ENCODE data around the gene C2orf74. TPM values are rescaled to one million over a fixed set of nuclear protein-coding genes. Genes with fewer than 3 reads are reported as not detected.
"Not testable (repeated sequence)": the region's sequence is repeated elsewhere in the genome, so short reads cannot be mapped to it uniquely, and the experiment has no call there.

Gene C2orf74
- polyA plus RNA-seq, 6 donors from 2014 or later: 26.0 to 50.0 (median 41.7) TPM

- Mint-ChIP-seq H3K27ac (no peak overlapping the region), H3K27me3 (no peaks in the 10 kb centered on the region), H3K4me1 (peaks cover 10 to 23% (median 17%) of the 10 kb centered on the region in 3 donors), H3K9me3 (no peaks in the 10 kb centered on the region), H3K36me3 (peaks cover 5 to 7% of the 10 kb centered on the region in 2 donors), H3K4me3 (no peak overlapping the region)
- DNase-seq: no peak
- no peak for ATAC-seq (ENCODE audit: low read depth in 2 of 2)
These were observed 12.9 kb upstream of the C2orf74 start for GRCh38 chr2:61149074-61149473.

GRCh38 chr2:61151436-61151835, 10.6 kb upstream of the C2orf74 start:
- Mint-ChIP-seq H3K27ac (peak overlapping the region in 1 of 6 donors; percentile 66), H3K4me1 (peaks cover 5 to 13% (median 12%) of the 10 kb centered on the region in 3 donors), H3K9me3 (no peaks in the 10 kb centered on the region), H3K27me3 (no peaks in the 10 kb centered on the region), H3K4me3 (no peak overlapping the region), H3K36me3 (peaks cover 5 to 7% of the 10 kb centered on the region in 2 donors)
- no peak for DNase-seq
- no peak for ATAC-seq (ENCODE audit: low read depth in 2 of 2)

- peaks cover 20 to 25% of the 10 kb centered on the region in 2 donors for H3K36me3 Mint-ChIP-seq
- H3K4me3 Mint-ChIP-seq: peak overlapping the region in 1 of 8 donors; percentile 22
- H3K9me3 Mint-ChIP-seq: peaks cover 0 to 10% (median 5%) of the 10 kb centered on the region in 7 donors
- DNase-seq: no peak
- ATAC-seq (ENCODE audit: low read depth in 2 of 2): no peak
- no peaks in the 10 kb centered on the region for H3K27me3 Mint-ChIP-seq
- H3K4me1 Mint-ChIP-seq: peaks cover 13 to 24% (median 21%) of the 10 kb centered on the region in 3 donors
- H3K27ac Mint-ChIP-seq: peak overlapping the region in 2 of 6 donors; percentile 44 to 53
These were observed 4.5 kb upstream of the C2orf74 start for GRCh38 chr2:61157371-61158003.

GRCh38 chr2:61158356-61158955, 3.5 kb upstream of the C2orf74 start:
- H3K27ac Mint-ChIP-seq: peak overlapping the region in 4 of 6 donors; percentile 2 to 85 (median 49)
- peaks cover 13 to 24% (median 21%) of the 10 kb centered on the region in 3 donors for H3K4me1 Mint-ChIP-seq
- peak overlapping the region in 2 of 8 donors; percentile 32 to 45 for H3K4me3 Mint-ChIP-seq
- ATAC-seq (ENCODE audit: low read depth in 2 of 2) (no peak), DNase-seq (no peak)
- peaks cover 27 to 34% of the 10 kb centered on the region in 2 donors for H3K36me3 Mint-ChIP-seq
- H3K27me3 Mint-ChIP-seq: no peaks in the 10 kb centered on the region
- peaks cover 0 to 10% (median 5%) of the 10 kb centered on the region in 7 donors for H3K9me3 Mint-ChIP-seq

GRCh38 chr2:61162721-61163120, 733 bp downstream of the C2orf74 start:
- ATAC-seq (ENCODE audit: low read depth in 2 of 2) (no peak), DNase-seq (no peak)
- no peak overlapping the region for H3K27ac Mint-ChIP-seq
- no peak overlapping the region for H3K4me3 Mint-ChIP-seq
- peaks cover 0 to 10% (median 5%) of the 10 kb centered on the region in 7 donors for H3K9me3 Mint-ChIP-seq
- peaks cover 13 to 21% (median 14%) of the 10 kb centered on the region in 3 donors for H3K4me1 Mint-ChIP-seq
- H3K27me3 Mint-ChIP-seq: no peaks in the 10 kb centered on the region
- peaks cover 48 to 52% of the 10 kb centered on the region in 2 donors for H3K36me3 Mint-ChIP-seq

- not testable (repeated sequence) for H3K4me1 Mint-ChIP-seq; ATAC-seq (ENCODE audit: low read depth in 2 of 2); H3K9me3 Mint-ChIP-seq; H3K27ac Mint-ChIP-seq; H3K4me3 Mint-ChIP-seq; H3K27me3 Mint-ChIP-seq; DNase-seq
- peaks cover 38 to 41% of the 10 kb centered on the region in 2 donors for H3K36me3 Mint-ChIP-seq
These were observed 3.1 kb downstream of the C2orf74 start for GRCh38 chr2:61165082-61165481.

GRCh38 chr2:61165946-61166345, 4.0 kb downstream of the C2orf74 start:
- H3K9me3 Mint-ChIP-seq: no peaks in the 10 kb centered on the region
- peaks cover 36 to 38% of the 10 kb centered on the region in 2 donors for H3K36me3 Mint-ChIP-seq

GRCh38 chr2:61167579-61167978, 5.6 kb downstream of the C2orf74 start:
- H3K4me3 Mint-ChIP-seq: no peak overlapping the region
- H3K4me1 Mint-ChIP-seq: peaks cover 0 to 7% (median 0%) of the 10 kb centered on the region in 3 donors
- no peaks in the 10 kb centered on the region for H3K27me3 Mint-ChIP-seq
- DNase-seq (no peak), ATAC-seq (ENCODE audit: low read depth in 2 of 2) (no peak)
- peaks cover 27 to 33% of the 10 kb centered on the region in 2 donors for H3K36me3 Mint-ChIP-seq
- H3K9me3 Mint-ChIP-seq: no peaks in the 10 kb centered on the region
- peak overlapping the region in 1 of 6 donors; percentile 0 for H3K27ac Mint-ChIP-seq

More at GRCh38 chr2:61165946-61166345, 4.0 kb downstream of the C2orf74 start:
- peaks cover 3 to 7% (median 4%) of the 10 kb centered on the region in 3 donors for H3K4me1 Mint-ChIP-seq
- no peak overlapping the region for H3K27ac Mint-ChIP-seq
- H3K27me3 Mint-ChIP-seq: no peaks in the 10 kb centered on the region
- no peak for DNase-seq
- H3K4me3 Mint-ChIP-seq: no peak overlapping the region
- no peak for ATAC-seq (ENCODE audit: low read depth in 2 of 2)

GRCh38 chr2:61172671-61173070, 10.7 kb downstream of the C2orf74 start:
- H3K27ac Mint-ChIP-seq: peak overlapping the region in 3 of 6 donors; percentile 51 to 71 (median 64)
- peaks cover 8 to 15% (median 10%) of the 10 kb centered on the region in 3 donors for H3K4me1 Mint-ChIP-seq
- peak overlapping the region in 1 of 8 donors; percentile 41 for H3K4me3 Mint-ChIP-seq
- no peak for ATAC-seq (ENCODE audit: low read depth in 2 of 2)
- no peaks in the 10 kb centered on the region for H3K9me3 Mint-ChIP-seq
- H3K27me3 Mint-ChIP-seq: no peaks in the 10 kb centered on the region
- peaks cover 0 to 1% of the 10 kb centered on the region in 2 donors for H3K36me3 Mint-ChIP-seq
- no peak for DNase-seq

- Mint-ChIP-seq H3K4me3 (peak overlapping the region in 1 of 8 donors; percentile 41), H3K9me3 (no peaks in the 10 kb centered on the region), H3K27ac (no peak overlapping the region), H3K4me1 (peaks cover 8 to 16% (median 15%) of the 10 kb centered on the region in 3 donors), H3K27me3 (no peaks in the 10 kb centered on the region), H3K36me3 (no peaks in the 10 kb centered on the region)
- ATAC-seq (ENCODE audit: low read depth in 2 of 2) (no peak), DNase-seq (no peak)
These were observed 11.1 kb downstream of the C2orf74 start for GRCh38 chr2:61173116-61173515.

GRCh38 chr2:61175036-61175435, 13.0 kb downstream of the C2orf74 start:
- no peaks in the 10 kb centered on the region for H3K27me3 Mint-ChIP-seq
- peaks cover 26 to 35% (median 34%) of the 10 kb centered on the region in 3 donors for H3K4me1 Mint-ChIP-seq
- peak overlapping the region in 1 of 6 donors; percentile 76 for H3K27ac Mint-ChIP-seq
- H3K36me3 Mint-ChIP-seq: no peaks in the 10 kb centered on the region
- H3K4me3 Mint-ChIP-seq: peak overlapping the region in 5 of 8 donors; percentile 30 to 97 (median 94)
- no peak for DNase-seq
- ATAC-seq (ENCODE audit: low read depth in 2 of 2): no peak
- H3K9me3 Mint-ChIP-seq: no peaks in the 10 kb centered on the region

GRCh38 chr2:61176755-61177726, 15.1 kb downstream of the C2orf74 start:
- H3K4me1 Mint-ChIP-seq: peaks cover 39 to 54% (median 52%) of the 10 kb centered on the region in 3 donors
- H3K27me3 Mint-ChIP-seq: no peaks in the 10 kb centered on the region
- H3K36me3 Mint-ChIP-seq: no peaks in the 10 kb centered on the region
- H3K4me3 Mint-ChIP-seq: peak overlapping the region; percentile 86 to 97 (median 94)
- H3K27ac Mint-ChIP-seq: peak overlapping the region; percentile 59 to 97 (median 92)
- ATAC-seq (ENCODE audit: low read depth in 2 of 2) (peak; percentile 84 to 88), DNase-seq (peak; percentile 92)
- no peaks in the 10 kb centered on the region for H3K9me3 Mint-ChIP-seq
